H1 (cell line): ENCODE measurements around the gene ZNF432. TPM values are rescaled to one million over a fixed set of nuclear protein-coding genes. Genes with fewer than 3 reads are reported as not detected.

Experiments used
- CTCF ChIA-PET: fragments of 300-600 bp; sonication (Branson Sonifier 250); formaldehyde crosslinking; loops from one replicate; lab custom pipeline; 2021; ENCODE audit not compliant: partially characterized antibody; lab: Charles Lee
- POLR2A ChIA-PET: fragments of 300-600 bp; sonication (Branson Sonifier 250); formaldehyde crosslinking; loops from one replicate; lab custom pipeline; 2021; ENCODE audit warnings: inconsistent platforms; ENCODE audit not compliant: partially characterized antibody; lab: Charles Lee
- DNase-seq, 2 experiments: peaks; one replicate each; pipeline versions ENCODE4 v3.0.0 to v3.0.0-alpha.2; 2010 to 2022; ENCODE audit warnings: low spot score in 2 of 2, low read depth in 1 of 2, mixed read lengths in 1 of 2
- FAIRE-seq: peaks from 2 replicates; lab custom pipeline; 2011; peaks lifted over from hg19 to GRCh38; lab: Jason Lieb, UNC
- H2AFZ ChIP-seq: 2 replicates; pipeline ENCODE4 v1.8.1; 2012; ENCODE audit warnings: low read length, inconsistent platforms
- H2AK5ac ChIP-seq: 2 replicates; pipeline ENCODE4 v1.6.1; 2013; ENCODE audit warnings: low read depth, low read length
- H2BK120ac ChIP-seq: replicated peaks from 2 replicates; pipeline ENCODE3; 2013; ENCODE audit warnings: low read depth, low read length, inconsistent platforms
- H2BK12ac ChIP-seq: 2 replicates; pipeline ENCODE4 v1.6.1; 2013; ENCODE audit warnings: low read depth, low read length
- H2BK15ac ChIP-seq: 2 replicates; pipeline ENCODE4 v1.6.1; 2013; ENCODE audit warnings: low read length
- H2BK20ac ChIP-seq: 2 replicates; pipeline ENCODE4 v1.6.1; 2013; ENCODE audit warnings: low read length
- H2BK5ac ChIP-seq: 2 replicates; pipeline ENCODE4 v1.6.1; 2013; ENCODE audit warnings: low read depth, low read length
- H3K14ac ChIP-seq: 2 replicates; pipeline ENCODE4 v1.6.1; 2013; ENCODE audit warnings: inconsistent platforms; ENCODE audit not compliant: insufficient read length
- H3K18ac ChIP-seq: 2 replicates; pipeline ENCODE4 v1.6.1; 2013; ENCODE audit warnings: low read length; ENCODE audit errors: extremely low read depth
- H3K23ac ChIP-seq: 2 replicates; pipeline ENCODE4 v1.6.1; 2013; ENCODE audit warnings: inconsistent platforms; ENCODE audit not compliant: insufficient read length
- H3K23me2 ChIP-seq: 2 replicates; pipeline ENCODE4 v1.6.1; 2013; ENCODE audit warnings: low read depth, low read length
- H3K27ac ChIP-seq: 2 replicates; pipeline ENCODE4 v1.6.1; 2011; ENCODE audit warnings: low read depth, low read length, inconsistent platforms
- H3K27me3 ChIP-seq, 4 experiments: replicated peaks in 1 of 4; 1 replicate in 1 of 4; 2 replicates in 3 of 4; pipeline versions ENCODE4 v1.6.1 to v1.8.1; 2011 to 2013; ENCODE audit warnings: low read length in 3 of 4, mild to moderate bottlenecking in 3 of 4, inconsistent platforms in 2 of 4, mixed read lengths in 2 of 4, moderate library complexity in 1 of 4; ENCODE audit not compliant: control insufficient read depth in 3 of 4, insufficient read depth in 3 of 4; ENCODE audit errors: extremely low read depth in 1 of 4
- H3K36me3 ChIP-seq, 4 experiments: 2 replicates each; pipeline versions ENCODE4 v1.6.1 to v1.8.1; 2011 to 2013; ENCODE audit warnings: mild to moderate bottlenecking in 4 of 4, low read length in 3 of 4, moderate library complexity in 2 of 4, control low read depth in 1 of 4, inconsistent platforms in 1 of 4; ENCODE audit not compliant: insufficient read depth in 4 of 4, control insufficient read depth in 2 of 4
- H3K4ac ChIP-seq: replicated peaks from 2 replicates; pipeline ENCODE3; 2013; ENCODE audit warnings: low read length, low read depth, mixed read lengths, inconsistent platforms; ENCODE audit not compliant: insufficient read length
- H3K4me1 ChIP-seq, 4 experiments: replicated peaks in 1 of 4; 1 replicate in 1 of 4; 2 replicates in 3 of 4; pipeline versions ENCODE4 v1.6.1 to v1.8.1; 2011 to 2013; ENCODE audit warnings: low read length in 3 of 4, inconsistent platforms in 2 of 4, mixed read lengths in 1 of 4; ENCODE audit not compliant: insufficient read depth in 4 of 4, control insufficient read depth in 3 of 4
- H3K4me2 ChIP-seq, 2 experiments: 2 replicates each; pipeline versions ENCODE4 v1.6.1 to v1.8.1; 2011 to 2013; ENCODE audit warnings: low read depth in 2 of 2, low read length in 2 of 2, control low read depth in 1 of 2, inconsistent platforms in 1 of 2, mild to moderate bottlenecking in 1 of 2; ENCODE audit not compliant: insufficient read depth in 1 of 2
- H3K4me3 ChIP-seq, 4 experiments: fragments of 200-600, 300-600 bp in 1 of 4; sonication (generic), shearing (Covaris generic), sonication (Bioruptor Twin) in 1 of 4; 2 replicates each; pipeline versions ENCODE4 v1.5.1 to v1.8.1; 2011 to 2016; ENCODE audit warnings: low read length in 4 of 4, low read depth in 3 of 4, control low read depth in 2 of 4, inconsistent platforms in 2 of 4, mild to moderate bottlenecking in 2 of 4, mixed read lengths in 1 of 4, moderate library complexity in 1 of 4; ENCODE audit not compliant: insufficient read depth in 2 of 4; ENCODE audit errors: extremely low read depth in 1 of 4
- H3K56ac ChIP-seq: replicated peaks from 2 replicates; pipeline ENCODE3; 2013; ENCODE audit warnings: low read depth, mild to moderate bottlenecking, mixed read lengths, low read length, inconsistent platforms; ENCODE audit not compliant: insufficient read length
- H3K79me1 ChIP-seq: 2 replicates; pipeline ENCODE4 v1.6.1; 2013; ENCODE audit warnings: low read depth, low read length, control low read depth
- H3K79me2 ChIP-seq, 2 experiments: 2 replicates each; pipeline versions ENCODE4 v1.6.1 to v1.8.1; 2012 to 2013; ENCODE audit warnings: low read length in 2 of 2, mild to moderate bottlenecking in 2 of 2, inconsistent platforms in 1 of 2; ENCODE audit not compliant: insufficient read depth in 2 of 2, control insufficient read depth in 1 of 2
- H3K9ac ChIP-seq, 4 experiments: replicated peaks in 1 of 4; 1 replicate in 1 of 4; 2 replicates in 3 of 4; pipeline versions ENCODE4 v1.6.1 to v1.8.1; 2011 to 2013; ENCODE audit warnings: low read depth in 3 of 4, low read length in 3 of 4, control low read depth in 2 of 4, mild to moderate bottlenecking in 2 of 4, moderate library complexity in 2 of 4, inconsistent platforms in 1 of 4; ENCODE audit errors: extremely low read depth in 1 of 4
- H3K9me3 ChIP-seq, 2 experiments: 2 replicates each; pipeline versions ENCODE4 v1.6.1 to v1.8.1; 2012 to 2013; ENCODE audit warnings: mild to moderate bottlenecking in 2 of 2, moderate library complexity in 2 of 2, control low read depth in 1 of 2, inconsistent platforms in 1 of 2, low read depth in 1 of 2, low read length in 1 of 2, mixed read lengths in 1 of 2; ENCODE audit not compliant: insufficient read depth in 2 of 2
- H4K20me1 ChIP-seq, 2 experiments: replicated peaks in 1 of 2; 2 replicates each; pipeline versions ENCODE3 to v1.8.1; 2011 to 2013; ENCODE audit warnings: inconsistent platforms in 2 of 2, low read length in 2 of 2, mild to moderate bottlenecking in 1 of 2; ENCODE audit not compliant: insufficient read depth in 2 of 2, control insufficient read depth in 1 of 2
- H4K5ac ChIP-seq: 2 replicates; pipeline ENCODE4 v1.6.1; 2013; ENCODE audit warnings: low read length, low read depth, mixed read lengths, inconsistent platforms; ENCODE audit not compliant: insufficient read length
- H4K8ac ChIP-seq: 2 replicates; pipeline ENCODE4 v1.8.0; 2013; ENCODE audit warnings: mild to moderate bottlenecking, moderate library complexity, low read length, inconsistent platforms; ENCODE audit not compliant: insufficient read depth; ENCODE audit errors: extremely low read depth
- H4K91ac ChIP-seq: replicated peaks from 2 replicates; pipeline ENCODE3; 2013; ENCODE audit warnings: low read length, mixed read lengths, inconsistent platforms; ENCODE audit not compliant: insufficient read length
- BCL11A ChIP-seq, 2 experiments: IDR thresholded peaks; one replicate each; pipeline ENCODE4 v1.6.1; 2011; ENCODE audit warnings: low read depth in 2 of 2, low read length in 2 of 2, mild to moderate bottlenecking in 2 of 2
- CEBPB ChIP-seq: IDR thresholded peaks from 2 replicates; pipeline ENCODE4 v1.6.1; 2012; ENCODE audit warnings: low read depth, low read length
- POLR2A ChIP-seq, 2 experiments: IDR thresholded peaks; 1 replicate in 1 of 2; 2 replicates in 1 of 2; pipeline ENCODE4 v1.6.1; 2011; ENCODE audit warnings: low read depth in 2 of 2, low read length in 2 of 2, mild to moderate bottlenecking in 2 of 2; ENCODE audit errors: control extremely low read depth in 1 of 2
- POLR2AphosphoS5 ChIP-seq: IDR thresholded peaks from 2 replicates; pipeline ENCODE4 v1.6.1; 2011; ENCODE audit warnings: low read depth, low read length
- SUZ12 ChIP-seq: fragments of 200-600 bp; sonication (generic); IDR thresholded peaks from 2 replicates; pipeline ENCODE4 v1.6.1; 2012; ENCODE audit warnings: mild to moderate bottlenecking, inconsistent platforms, low read length, moderate library complexity, mixed read lengths
- TEAD4 ChIP-seq: IDR thresholded peaks from 2 replicates; pipeline ENCODE4 v1.6.1; 2012; ENCODE audit warnings: low read depth, low read length, inconsistent platforms, mixed read lengths
- WGBS, 2 experiments: shearing (Covaris generic) in 1 of 2; methylation state at CpG; one replicate each; pipeline versions ENCODE4 v1.1.6 to v1.1.7; 2013 to 2015; ENCODE audit warnings: low lambda C conversion rate in 2 of 2, mixed read lengths in 2 of 2, inconsistent platforms in 1 of 2, low coverage in 1 of 2, missing lambda C conversion rate in 1 of 2; ENCODE audit not compliant: insufficient replicate concordance in 2 of 2, insufficient coverage in 1 of 2, insufficient read length in 1 of 2; ENCODE audit errors: extremely low coverage in 1 of 2, missing lambda C conversion rate in 1 of 2; 5-methylcytosine and 5-hydroxymethylcytosine counted together
- long read RNA-seq, 2 experiments: library from RNA in 1 of 2; library from capped mRNA in 1 of 2; stranded (forward); transcript quantifications; one replicate each; pipeline ENCODE4 v2.0.0, GENCODE V29; 2021; ENCODE audit warnings: inconsistent platforms in 1 of 2
- polyA minus RNA-seq, 3 experiments: library from RNA; depleted of rRNA, polyadenylated mRNA; stranded (reverse); fragments of >200 nt; gene quantifications; 1 replicate in 2 of 3; 2 replicates in 1 of 3; pipeline ENCODE4 v1.2.3, GENCODE V29; 2011
- polyA plus RNA-seq, 7 experiments: library from polyadenylated mRNA; depleted of rRNA in 3 of 7; stranded (reverse) in 5 of 7; unstranded in 2 of 7; fragments of >200 nt in 5 of 7; fragments of 200-250 nt in 2 of 7; gene quantifications; 1 replicate in 5 of 7; 2 replicates in 1 of 7; 4 replicates in 1 of 7; pipeline versions ENCODE4 v1.2.1 to v1.2.3, GENCODE V29; 2011 to 2013; ENCODE audit warnings: missing spikeins in 2 of 7, mixed read lengths in 2 of 7
- total RNA-seq: library from RNA; stranded (reverse); fragmentation: NEBNext Ultra II Directional; extraction: Animal tissue kit (Norgen Biotek cat#: 25700); gene quantifications from 2 replicates; pipeline ENCODE4 v1.2.1, GENCODE V29; 2021

The ZNF432 gene
- total RNA-seq: 7.1 and 8.3 TPM in 2 replicates
- polyA plus RNA-seq (2011; rRNA removed): 1.8 and 2.0 TPM in 2 replicates
- 2.4 TPM for polyA plus RNA-seq (2011; cell fraction: cytosol; rRNA removed)
- 3.1 TPM for polyA plus RNA-seq (2011; cell fraction: nucleus; rRNA removed)
- polyA plus RNA-seq (2012, experiment 1 of 2): 4.3 to 11.2 TPM (median 6.9 TPM) in 4 replicates
- 0.71 TPM for polyA plus RNA-seq (2012, experiment 2 of 2)
- 4.3 TPM for polyA plus RNA-seq (2013, experiment 1 of 2)
- 4.5 TPM for polyA plus RNA-seq (2013, experiment 2 of 2)
- 8.3 and 11.9 TPM in 2 replicates for polyA minus RNA-seq (2011; rRNA and poly(A)+ RNA removed)
- polyA minus RNA-seq (2011; cell fraction: cytosol; rRNA and poly(A)+ RNA removed): 4.7 TPM
- 10.8 TPM for polyA minus RNA-seq (2011; cell fraction: nucleus; rRNA and poly(A)+ RNA removed)
- long read RNA-seq, experiment 1, partial matches to known transcripts: 0 of 3 reads
- long read RNA-seq, experiment 1, other reads (novel, unspliced or antisense): 3 of 3 reads
- long read RNA-seq, experiment 2: 0 reads

GRCh38 chr19:52048555-52049501 lies at the start of gene ZNF432:
Gene ZNF432, minus strand, starts transcription at chr19:52048838. Its CDS starts 1,970 bp downstream, at chr19:52046868.
- peak within 1 kb of the TSS; percentile 87; the same call in 1 of the 2 replicates for H2BK12ac ChIP-seq
- peaks cover 9% of the 10 kb centered on the region in 2 experiments; a peak in 3 of 4 replicates for H3K9me3 ChIP-seq
- no peak within 1 kb of the TSS for H2AK5ac ChIP-seq
- H4K20me1 ChIP-seq: no peaks in the 10 kb centered on the region
- peak within 1 kb of the TSS; percentile 99 for H2AFZ ChIP-seq
- no peak within 1 kb of the TSS for H3K14ac ChIP-seq
- 0% methylated on average over 55 of the region's 60 CpGs; no CpG with 5 or more reads in 1 of the 2 experiments for WGBS, 2 experiments
- H4K91ac ChIP-seq: peak within 1 kb of the TSS; percentile 35
- peak within 1 kb of the TSS; percentile 90 for H3K27ac ChIP-seq
- peaks cover 0 to 10% (median 6%) of the 10 kb centered on the region in 4 experiments; a peak in 6 of 8 replicates for H3K36me3 ChIP-seq
- no peaks in the 10 kb centered on the region for H3K4me1 ChIP-seq
- ChIA-PET CTCF (no interaction called here), POLR2A (interaction anchor here (0.6 to 1.9 kb wide), 18 partner anchors 11 to 324 kb away, joined by 3 to 9 read pairs (median 4); partner anchors contain the start of genes PPP2R1A, ZNF614, ZNF615 and ZNF616)
- peaks cover 0 to 4% of the 10 kb centered on the region in 2 experiments; a peak in 2 of 4 replicates for H3K79me2 ChIP-seq
- peak within 1 kb of the TSS; percentile 60 for H2BK120ac ChIP-seq
- DNase-seq (peak; percentile 93 to 94), FAIRE-seq (peak; percentile 32)
- H2BK15ac ChIP-seq: peak within 1 kb of the TSS; percentile 81; the same call in 1 of the 2 replicates
- peak within 1 kb of the TSS; percentile 97 for H4K5ac ChIP-seq
- H3K4ac ChIP-seq: peak within 1 kb of the TSS; percentile 84
- H3K4me2 ChIP-seq: peak within 1 kb of the TSS; percentile 63 to 71
- peak within 1 kb of the TSS; percentile 98; the same call in 1 of the 2 replicates for H4K8ac ChIP-seq
- 0 out of 2 replicates have a peak, but pooled peaks cover 4% of the 10 kb centered on the region for H3K23me2 ChIP-seq
- H3K9ac ChIP-seq: peak within 1 kb of the TSS; percentile 85 to 98 (median 87)
- H3K56ac ChIP-seq: peak within 1 kb of the TSS; percentile 94
- no peak within 1 kb of the TSS for H3K23ac ChIP-seq
- H3K4me3 ChIP-seq: peak within 1 kb of the TSS; percentile 86 to 94 (median 92)
- no peaks in the 10 kb centered on the region for H3K79me1 ChIP-seq
- H3K18ac ChIP-seq: peak within 1 kb of the TSS; percentile 97
- no peak within 1 kb of the TSS for H2BK20ac ChIP-seq
- peak within 1 kb of the TSS; percentile 98 for H2BK5ac ChIP-seq
- no peaks in the 10 kb centered on the region for H3K27me3 ChIP-seq
- TF ChIP-seq CEBPB (no peak), TEAD4 (peak; percentile 89), SUZ12 (no peak), POLR2AphosphoS5 (peak; percentile 61; the same call in 1 of the 2 replicates), BCL11A (IDR thresholded peaks at IDR 0.05; ENCODE audit: low read depth in 2 of 2, low read length in 2 of 2) (no peak), POLR2A (IDR thresholded peaks at IDR 0.05; ENCODE audit: control extremely low read depth in 1 of 2, low read depth in 2 of 2, low read length in 2 of 2) (peak; percentile 71 to 78; a peak in 2 of 3 replicates)
